GM19240 (cell line): ENCODE data around the gene ART1.
"Not testable (repeated sequence)": the region's sequence is repeated elsewhere in the genome, so short reads cannot be mapped to it uniquely, and the experiment has no call there.

Experiments used
- DNase-seq: peaks from one replicate; pipeline ENCODE4 v3.0.0; 2011; ENCODE audit warnings: low spot score; ENCODE audit not compliant: insufficient read length

The ART1 gene

GRCh38 chr11:3644817-3645235 lies at the start of gene ART1:
ART1 (plus strand) TSS chr11:3645128; CDS start chr11:3659214, 14,086 bp downstream.
- no peak for DNase-seq

GRCh38 chr11:3597743-3598142 lies 47.2 kb upstream of the ART1 start:
- not testable (repeated sequence) for DNase-seq

GRCh38 chr11:3600201-3600600 lies 44.7 kb upstream of the ART1 start:
- not testable (repeated sequence) for DNase-seq

- DNase-seq: no peak
These were observed 40.8 kb upstream of the ART1 start for GRCh38 chr11:3604167-3604566.

GRCh38 chr11:3605283-3605662 lies 39.7 kb upstream of the ART1 start:
- no peak for DNase-seq

- no peak for DNase-seq
These were observed 39.1 kb upstream of the ART1 start for GRCh38 chr11:3605771-3606203.

- DNase-seq: no peak
These were observed 35.3 kb upstream of the ART1 start for GRCh38 chr11:3609416-3610265.

- DNase-seq: no peak
These were observed 34.1 kb upstream of the ART1 start for GRCh38 chr11:3610846-3611245.

GRCh38 chr11:3611976-3612678 lies 32.8 kb upstream of the ART1 start:
- DNase-seq: no peak

- no peak for DNase-seq
These were observed 30.8 kb upstream of the ART1 start for GRCh38 chr11:3613998-3614741.

- DNase-seq: no peak
These were observed 30.2 kb upstream of the ART1 start for GRCh38 chr11:3614742-3615171.

GRCh38 chr11:3615998-3616397 lies 28.9 kb upstream of the ART1 start:
- DNase-seq: no peak

- DNase-seq: no peak
These were observed 28.0 kb upstream of the ART1 start for GRCh38 chr11:3616721-3617460.

- no peak for DNase-seq
These were observed 26.9 kb upstream of the ART1 start for GRCh38 chr11:3617990-3618389.

- DNase-seq: no peak
These were observed 22.4 kb upstream of the ART1 start for GRCh38 chr11:3622521-3622920.

- no peak for DNase-seq
These were observed 21.8 kb upstream of the ART1 start for GRCh38 chr11:3623121-3623520.

GRCh38 chr11:3623767-3624458 lies 21.0 kb upstream of the ART1 start:
- DNase-seq: no peak

GRCh38 chr11:3626250-3626960 lies 18.5 kb upstream of the ART1 start:
- DNase-seq: no peak

GRCh38 chr11:3627291-3627690 lies 17.6 kb upstream of the ART1 start:
- DNase-seq: no peak

GRCh38 chr11:3631331-3631730 lies 13.6 kb upstream of the ART1 start:
- no peak for DNase-seq
